BLaER1 treated with 17β-estradiol and CSF1 and Interleukin-3, amounts not matched to agents 10 nM and 100 nM (cell line): ENCODE measurements around the gene ADM2.

Experiments used
- H3K27ac ChIP-seq, 11 experiments: shearing (Covaris generic); formaldehyde crosslinking; 2 replicates each; pipeline ENCODE4 v1.8.1; 2022
- H3K27me3 ChIP-seq, 11 experiments: shearing (Covaris generic); formaldehyde crosslinking; 2 replicates each; pipeline ENCODE4 v1.8.1; 2022
- H3K36me3 ChIP-seq, 11 experiments: shearing (Covaris generic); formaldehyde crosslinking; 2 replicates each; pipeline ENCODE4 v1.8.1; 2022
- H3K4me1 ChIP-seq, 10 experiments: shearing (Covaris generic); formaldehyde crosslinking; 2 replicates each; pipeline ENCODE4 v1.8.1; 2022
- H3K4me2 ChIP-seq, 11 experiments: shearing (Covaris generic); formaldehyde crosslinking; 2 replicates each; pipeline ENCODE4 v1.8.1; 2022
- H3K4me3 ChIP-seq, 10 experiments: shearing (Covaris generic); formaldehyde crosslinking; 2 replicates each; pipeline ENCODE4 v1.8.1; 2022
- H3K9ac ChIP-seq, 11 experiments: shearing (Covaris generic); formaldehyde crosslinking; 2 replicates each; pipeline ENCODE4 v1.8.1; 2022
- H3K9me3 ChIP-seq, 11 experiments: shearing (Covaris generic); formaldehyde crosslinking; replicated peaks in 1 of 11; 2 replicates each; pipeline ENCODE4 v1.8.1; 2022
- H4K20me1 ChIP-seq, 11 experiments: shearing (Covaris generic); formaldehyde crosslinking; 2 replicates each; pipeline ENCODE4 v1.8.1; 2022
- Cebpa-rat ChIP-seq, 11 experiments: shearing (Covaris generic); IDR thresholded peaks; 2 replicates each; pipeline ENCODE4 v1.8.1; 2022

The ADM2 gene

DNA sequence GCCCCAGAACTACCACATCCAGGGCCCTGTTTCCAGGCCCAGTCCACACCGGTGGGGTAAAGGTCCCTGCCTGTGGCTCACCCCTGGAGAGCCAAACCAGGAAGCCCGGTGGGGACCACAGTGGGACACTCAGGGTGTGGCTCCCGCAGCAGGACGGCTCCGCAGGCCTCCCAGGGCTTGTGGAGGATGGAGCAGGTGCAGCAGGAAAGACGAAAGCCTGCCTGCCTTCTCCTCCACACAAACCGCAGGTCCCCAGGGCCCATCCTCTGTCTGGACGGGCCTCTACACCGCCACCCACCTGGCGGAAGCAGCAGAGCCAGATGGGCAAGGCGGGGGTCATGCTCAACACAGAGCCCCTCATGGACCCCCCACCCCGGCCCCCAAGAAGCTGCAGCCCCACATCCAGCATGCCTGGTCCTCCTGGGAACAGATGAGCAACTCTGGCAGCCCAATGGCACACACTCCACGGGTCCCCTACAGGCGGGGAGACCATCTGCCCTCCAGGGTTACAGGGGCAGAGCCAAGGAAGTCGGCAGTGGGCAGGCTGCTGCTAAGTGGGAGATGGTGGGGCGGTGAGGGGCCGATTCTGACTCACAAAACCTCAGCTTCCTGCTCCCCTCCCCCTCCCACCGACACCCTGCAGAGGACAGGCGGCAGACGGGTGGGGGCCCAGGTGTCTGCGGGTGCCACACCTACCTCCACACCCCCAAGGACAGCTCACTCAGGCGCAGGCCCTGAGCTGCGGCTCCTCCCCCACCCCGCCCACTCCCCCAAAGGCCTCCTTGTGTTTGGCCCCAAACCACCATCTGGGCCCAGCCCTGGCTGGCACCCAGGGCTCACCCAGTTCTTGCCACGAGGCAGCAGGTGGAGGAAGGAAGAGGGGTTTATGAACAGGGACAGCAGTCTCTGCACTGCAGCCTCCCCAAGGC is 11.7 kb upstream of the ADM2 start:
- Histone ChIP-seq H4K20me1 (peaks cover 83 to 98% (median 91%) of the 10 kb centered on the region in 11 experiments), H3K9ac (peak overlapping the region; percentile 35 to 94 (median 62); a peak in 20 of 22 replicates), H3K9me3 (no peaks in the 10 kb centered on the region), H3K4me2 (peak overlapping the region; percentile 87 to 100 (median 98)), H3K4me3 (peak overlapping the region in 8 of 10 experiments; percentile 15 to 53 (median 44); a peak in 15 of 20 replicates), H3K27ac (peak overlapping the region in 10 of 11 experiments; percentile 41 to 90 (median 76); a peak in 18 of 22 replicates), H3K36me3 (peaks cover 28 to 41% (median 28%) of the 10 kb centered on the region in 11 experiments), H3K4me1 (peaks cover 64 to 79% (median 78%) of the 10 kb centered on the region in 10 experiments), H3K27me3 (peaks cover 0 to 7% (median 0%) of the 10 kb centered on the region in 11 experiments; a peak in 2 of 22 replicates)
- TF ChIP-seq Cebpa-rat (IDR thresholded peaks at IDR 0.05): no peak

DNA sequence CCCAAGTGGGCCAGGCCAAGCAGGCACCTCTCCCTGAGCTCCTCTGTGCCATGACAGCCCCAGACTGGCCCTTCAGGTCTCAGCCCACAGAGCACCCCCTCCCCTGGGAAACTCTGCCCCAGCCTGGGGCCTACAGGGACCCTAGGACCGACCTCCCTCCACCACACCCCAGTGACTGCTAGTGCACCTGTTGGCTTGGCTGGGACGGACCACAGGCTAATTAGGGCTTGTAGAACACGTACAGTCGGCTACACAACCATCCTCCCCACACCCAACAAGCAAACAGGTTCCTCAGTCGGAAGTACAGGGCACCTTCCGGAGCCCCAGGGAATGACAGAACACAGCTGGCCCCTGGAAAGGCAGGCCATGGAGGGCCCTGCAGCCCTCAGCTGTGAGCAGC is 10.9 kb upstream of the ADM2 start:
- peaks cover 0 to 7% (median 0%) of the 10 kb centered on the region in 11 experiments; a peak in 2 of 22 replicates for H3K27me3 ChIP-seq
- peak overlapping the region in 8 of 10 experiments; percentile 13 to 53 (median 39); a peak in 13 of 20 replicates for H3K4me3 ChIP-seq
- peaks cover 83 to 89% (median 88%) of the 10 kb centered on the region in 11 experiments for H4K20me1 ChIP-seq
- TF ChIP-seq Cebpa-rat (IDR thresholded peaks at IDR 0.05): no peak
- H3K9ac ChIP-seq: peak overlapping the region; percentile 35 to 94 (median 62); a peak in 20 of 22 replicates
- H3K27ac ChIP-seq: peak overlapping the region in 10 of 11 experiments; percentile 15 to 90 (median 76); a peak in 18 of 22 replicates
- no peaks in the 10 kb centered on the region for H3K9me3 ChIP-seq
- H3K4me1 ChIP-seq: peaks cover 67 to 84% (median 82%) of the 10 kb centered on the region in 10 experiments
- peak overlapping the region; percentile 87 to 100 (median 98) for H3K4me2 ChIP-seq
- peaks cover 19 to 32% (median 20%) of the 10 kb centered on the region in 11 experiments for H3K36me3 ChIP-seq

DNA sequence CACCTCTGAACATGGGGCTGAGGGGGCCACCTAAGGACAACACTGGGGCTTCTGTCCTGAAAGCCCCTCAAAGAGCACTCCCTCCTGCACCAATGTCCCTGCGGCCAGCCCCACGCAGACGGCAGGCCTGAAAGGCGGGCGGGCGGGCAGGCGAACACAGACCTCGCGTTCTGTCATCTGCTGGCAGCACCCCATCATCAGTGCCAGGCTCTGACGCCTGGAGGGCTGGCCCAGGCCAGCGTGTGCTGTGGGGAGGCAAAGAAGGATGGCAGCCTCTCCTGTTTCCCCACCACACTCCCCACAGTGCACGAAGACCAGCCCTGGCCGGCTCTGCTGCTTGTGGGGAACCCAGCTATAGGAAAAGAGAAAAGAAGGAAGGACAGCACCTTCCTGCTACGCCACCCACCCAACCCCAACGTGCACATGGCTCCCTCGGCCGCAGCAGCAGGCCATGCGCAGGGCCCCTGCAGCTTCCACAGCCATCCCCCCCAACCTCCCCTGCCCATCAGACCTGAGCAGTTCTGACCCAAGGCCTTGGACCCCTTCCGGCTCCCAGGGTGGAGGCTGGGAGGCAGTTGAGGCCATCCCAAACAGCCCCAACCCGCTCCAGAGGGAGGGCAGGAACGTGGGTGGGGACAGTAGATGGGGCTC is 10.0 kb upstream of the ADM2 start:
- peak overlapping the region in 10 of 11 experiments; percentile 49 to 94 (median 62); a peak in 17 of 22 replicates for H3K9ac ChIP-seq
- no peak for TF ChIP-seq Cebpa-rat (IDR thresholded peaks at IDR 0.05)
- H3K4me3 ChIP-seq: peak overlapping the region in 8 of 10 experiments; percentile 11 to 53 (median 39); a peak in 14 of 20 replicates
- no peaks in the 10 kb centered on the region for H3K9me3 ChIP-seq
- peaks cover 11 to 24% (median 12%) of the 10 kb centered on the region in 11 experiments for H3K36me3 ChIP-seq
- H3K27ac ChIP-seq: peak overlapping the region in 8 of 11 experiments; percentile 58 to 90 (median 81); a peak in 17 of 22 replicates
- peak overlapping the region; percentile 87 to 100 (median 98) for H3K4me2 ChIP-seq
- H3K27me3 ChIP-seq: peaks cover 0 to 7% (median 0%) of the 10 kb centered on the region in 11 experiments; a peak in 2 of 22 replicates
- peaks cover 69 to 92% (median 90%) of the 10 kb centered on the region in 10 experiments for H3K4me1 ChIP-seq
- peaks cover 76 to 81% (median 80%) of the 10 kb centered on the region in 11 experiments for H4K20me1 ChIP-seq

DNA sequence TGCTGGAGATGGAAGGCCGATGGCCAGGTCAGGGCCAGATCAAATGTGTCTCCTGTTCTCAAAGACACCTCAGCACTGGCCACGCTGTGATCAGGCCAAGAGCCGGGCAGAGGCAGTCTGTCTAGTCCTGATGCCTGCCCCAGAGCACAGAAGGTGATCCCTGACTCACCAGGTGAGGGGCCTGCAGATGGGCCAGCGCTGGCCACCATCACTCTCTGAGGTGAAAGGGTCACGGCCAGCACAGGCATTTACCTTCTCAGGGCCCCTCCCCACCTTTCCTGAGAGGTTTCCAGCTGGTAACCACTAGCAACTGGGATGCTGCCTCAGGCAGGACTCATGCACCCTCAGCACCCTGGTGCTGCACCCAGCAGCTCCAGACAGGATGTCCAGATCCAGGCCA is 9.4 kb upstream of the ADM2 start:
- H3K4me3 ChIP-seq: peak overlapping the region in 4 of 10 experiments; percentile 39 to 53 (median 52); a peak in 6 of 20 replicates
- peak overlapping the region in 10 of 11 experiments; percentile 49 to 94 (median 71); a peak in 14 of 22 replicates for H3K9ac ChIP-seq
- peaks cover 70 to 75% (median 73%) of the 10 kb centered on the region in 11 experiments for H4K20me1 ChIP-seq
- no peak for TF ChIP-seq Cebpa-rat (IDR thresholded peaks at IDR 0.05)
- no peaks in the 10 kb centered on the region for H3K9me3 ChIP-seq
- H3K27me3 ChIP-seq: peaks cover 0 to 7% (median 0%) of the 10 kb centered on the region in 11 experiments; a peak in 2 of 22 replicates
- H3K4me2 ChIP-seq: peak overlapping the region; percentile 87 to 100 (median 98)
- H3K36me3 ChIP-seq: peaks cover 5 to 18% (median 5%) of the 10 kb centered on the region in 11 experiments
- H3K4me1 ChIP-seq: peaks cover 75 to 92% (median 90%) of the 10 kb centered on the region in 10 experiments
- peak overlapping the region in 8 of 11 experiments; percentile 58 to 90 (median 81); a peak in 12 of 22 replicates for H3K27ac ChIP-seq

DNA sequence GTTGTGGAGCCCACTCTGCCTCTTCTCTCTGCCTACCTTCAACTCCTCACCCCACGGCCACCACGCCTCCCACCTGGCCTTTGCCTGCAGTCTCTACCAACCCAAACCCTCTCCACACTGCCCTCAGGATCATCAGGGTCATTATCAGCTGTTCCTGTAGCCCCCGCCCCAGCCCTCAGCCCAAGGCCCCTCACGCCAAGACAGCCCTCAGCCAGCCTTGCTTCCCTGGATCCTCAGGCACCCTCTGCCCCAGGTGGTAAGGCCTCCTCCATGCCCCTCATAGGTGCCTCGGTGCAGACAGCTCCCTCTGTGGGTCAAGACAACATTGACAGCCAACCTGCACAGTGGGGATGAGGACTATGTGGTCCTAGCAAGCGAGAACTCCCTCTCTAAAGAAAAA is 8.3 kb upstream of the ADM2 start:
- H3K4me3 ChIP-seq: peak overlapping the region; percentile 78 to 91 (median 82); a peak in 18 of 20 replicates
- H3K9ac ChIP-seq: peak overlapping the region; percentile 80 to 94 (median 88); a peak in 19 of 22 replicates
- peaks cover 0 to 5% (median 0%) of the 10 kb centered on the region in 11 experiments; a peak in 2 of 22 replicates for H3K27me3 ChIP-seq
- H3K4me1 ChIP-seq: peaks cover 76 to 92% (median 89%) of the 10 kb centered on the region in 10 experiments
- TF ChIP-seq Cebpa-rat (IDR thresholded peaks at IDR 0.05): no peak
- peaks cover 0 to 13% (median 0%) of the 10 kb centered on the region in 11 experiments; a peak in 2 of 22 replicates for H3K36me3 ChIP-seq
- no peaks in the 10 kb centered on the region for H3K9me3 ChIP-seq
- peaks cover 62 to 66% (median 63%) of the 10 kb centered on the region in 11 experiments for H4K20me1 ChIP-seq
- H3K4me2 ChIP-seq: peak overlapping the region; percentile 87 to 100 (median 98)
- H3K27ac ChIP-seq: peak overlapping the region in 3 of 11 experiments; percentile 85 to 90 (median 88); a peak in 4 of 22 replicates

DNA sequence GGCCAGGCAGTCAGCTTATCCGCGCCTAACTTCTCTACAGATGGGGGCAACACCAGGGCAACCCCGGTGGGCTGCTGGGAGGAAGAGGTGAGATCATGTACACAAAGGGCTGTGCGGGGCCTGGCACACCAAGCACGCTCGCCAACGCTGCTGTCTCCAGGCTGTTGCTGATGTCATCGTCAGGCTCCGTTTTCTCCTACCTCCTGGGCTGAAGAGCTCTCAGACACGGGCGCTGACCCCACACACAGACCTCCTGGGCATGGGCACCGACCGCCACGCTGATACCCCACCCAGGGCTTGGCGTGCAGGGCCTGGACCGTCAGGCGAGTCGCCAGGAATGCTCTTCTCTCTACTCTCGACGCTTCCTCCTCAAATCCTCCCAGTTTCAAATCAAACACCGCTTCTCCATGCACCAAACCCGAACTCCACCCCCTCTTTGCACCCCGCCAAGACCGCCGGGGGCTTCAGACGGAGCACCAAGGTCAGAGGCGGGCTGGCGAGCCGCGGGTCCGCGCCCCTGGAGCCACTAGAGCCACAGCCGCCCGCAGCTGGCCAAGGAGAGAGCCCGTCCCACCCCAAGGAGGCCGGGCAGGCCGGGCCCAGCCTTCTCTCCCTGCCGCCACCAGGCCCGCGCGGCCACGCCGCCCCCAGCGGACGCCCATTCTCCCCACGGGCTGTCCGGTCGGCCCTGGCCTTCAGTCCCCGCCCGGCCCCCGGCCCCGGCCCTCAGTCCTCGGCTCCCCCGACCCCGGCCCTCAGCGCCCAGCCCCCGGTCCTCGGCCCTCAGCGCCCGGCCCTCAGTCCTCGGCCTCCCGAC is 7.3 kb upstream of the ADM2 start:
- Histone ChIP-seq H3K27ac (peak overlapping the region; percentile 38 to 88 (median 80); a peak in 20 of 22 replicates), H3K9ac (peak overlapping the region; percentile 80 to 94 (median 88)), H3K4me2 (peak overlapping the region; percentile 87 to 100 (median 98)), H3K4me1 (peaks cover 66 to 92% (median 84%) of the 10 kb centered on the region in 10 experiments), H4K20me1 (peaks cover 52 to 56% (median 53%) of the 10 kb centered on the region in 11 experiments), H3K9me3 (no peaks in the 10 kb centered on the region), H3K4me3 (peak overlapping the region; percentile 78 to 91 (median 82)), H3K36me3 (peaks cover 0 to 13% (median 0%) of the 10 kb centered on the region in 11 experiments; a peak in 2 of 22 replicates), H3K27me3 (peaks cover 0 to 5% (median 0%) of the 10 kb centered on the region in 11 experiments; a peak in 3 of 22 replicates)
- no peak for TF ChIP-seq Cebpa-rat (IDR thresholded peaks at IDR 0.05)
